ENCODE results near the gene TUBB2A.
"Not testable (repeated sequence)": the region's sequence is repeated elsewhere in the genome, so short reads cannot be mapped to it uniquely, and the experiment has no call there.

TUBB2A gene

GRCh38 chr6:3193102-3193849, 35.9 kb upstream of the TUBB2A start:
- TF ChIP-seq CTCF (IDR thresholded peaks at IDR 0.05; ENCODE audit: insufficient read depth, low read length, poor library complexity, severe bottlenecking) (no peak), EZH2phosphoT487 (conservative IDR thresholded peaks at IDR 0.05; ENCODE audit: low read length) (no peak)

GRCh38 chr6:3190779-3191178, 33.4 kb upstream of the TUBB2A start:
- H3K9me2 ChIP-seq (replicated peaks; ENCODE audit: insufficient read depth, low read length): no peaks in the 10 kb centered on the region
- TF ChIP-seq EZH2phosphoT487 (conservative IDR thresholded peaks at IDR 0.05; ENCODE audit: low read length) (no peak), CTCF (IDR thresholded peaks at IDR 0.05; ENCODE audit: insufficient read depth, low read length, poor library complexity, severe bottlenecking) (no peak)
- H4K20me1 ChIP-seq (ENCODE audit: low read depth, low read length): no peaks in the 10 kb centered on the region
- no peak overlapping the region for H2AFZ ChIP-seq (ENCODE audit: low read depth, low read length, severe bottlenecking)
- H3K9me3 ChIP-seq (ENCODE audit: insufficient read depth, low read length): no peaks in the 10 kb centered on the region
- no peak overlapping the region for H3K4me2 ChIP-seq (ENCODE audit: low read depth, low read length, poor library complexity, severe bottlenecking)
- H3K27me3 ChIP-seq (ENCODE audit: low read length): no peaks in the 10 kb centered on the region
- no peak overlapping the region for H3K9ac ChIP-seq (ENCODE audit: low read length)
- no peak overlapping the region for H3K27ac ChIP-seq (ENCODE audit: low read depth, low read length)
- H3F3A ChIP-seq (ENCODE audit: insufficient read depth): no peaks in the 10 kb centered on the region
- no peak overlapping the region for H3K4me3 ChIP-seq (ENCODE audit: insufficient read depth, low read length, poor library complexity, severe bottlenecking)
- H3K36me3 ChIP-seq (ENCODE audit: low read length): no peaks in the 10 kb centered on the region
- no peaks in the 10 kb centered on the region for H3K79me2 ChIP-seq (ENCODE audit: insufficient read depth, low read length)

More at GRCh38 chr6:3193102-3193849, 35.9 kb upstream of the TUBB2A start:
- no peak overlapping the region for H3K9ac ChIP-seq (ENCODE audit: low read length)
- no peaks in the 10 kb centered on the region for H3K79me2 ChIP-seq (ENCODE audit: insufficient read depth, low read length)
- no peaks in the 10 kb centered on the region for H3K9me2 ChIP-seq (replicated peaks; ENCODE audit: insufficient read depth, low read length)
- H4K20me1 ChIP-seq (ENCODE audit: low read depth, low read length): no peaks in the 10 kb centered on the region
- H3K9me3 ChIP-seq (ENCODE audit: insufficient read depth, low read length): no peaks in the 10 kb centered on the region
- H3K27me3 ChIP-seq (ENCODE audit: low read length): no peaks in the 10 kb centered on the region
- no peak overlapping the region for H3K27ac ChIP-seq (ENCODE audit: low read depth, low read length)
- H2AFZ ChIP-seq (ENCODE audit: low read depth, low read length, severe bottlenecking): no peak overlapping the region
- H3F3A ChIP-seq (ENCODE audit: insufficient read depth): peaks cover 8% of the 10 kb centered on the region; the same call in 1 of the 2 replicates
- no peaks in the 10 kb centered on the region for H3K36me3 ChIP-seq (ENCODE audit: low read length)
- H3K4me2 ChIP-seq (ENCODE audit: low read depth, low read length, poor library complexity, severe bottlenecking): no peak overlapping the region
- no peak overlapping the region for H3K4me3 ChIP-seq (ENCODE audit: insufficient read depth, low read length, poor library complexity, severe bottlenecking)

GRCh38 chr6:3190056-3190455, 32.7 kb upstream of the TUBB2A start:
- Histone ChIP-seq H3K9me3 (ENCODE audit: insufficient read depth, low read length) (no peaks in the 10 kb centered on the region), H3K27me3 (ENCODE audit: low read length) (no peaks in the 10 kb centered on the region), H2AFZ (ENCODE audit: low read depth, low read length, severe bottlenecking) (no peak overlapping the region), H3K9ac (ENCODE audit: low read length) (no peak overlapping the region), H3K4me3 (ENCODE audit: insufficient read depth, low read length, poor library complexity, severe bottlenecking) (no peak overlapping the region), H3K9me2 (replicated peaks; ENCODE audit: insufficient read depth, low read length) (no peaks in the 10 kb centered on the region), H3K27ac (ENCODE audit: low read depth, low read length) (no peak overlapping the region), H3K79me2 (ENCODE audit: insufficient read depth, low read length) (no peaks in the 10 kb centered on the region), H3K4me2 (ENCODE audit: low read depth, low read length, poor library complexity, severe bottlenecking) (no peak overlapping the region), H3F3A (ENCODE audit: insufficient read depth) (no peaks in the 10 kb centered on the region), H3K36me3 (ENCODE audit: low read length) (no peaks in the 10 kb centered on the region), H4K20me1 (ENCODE audit: low read depth, low read length) (no peaks in the 10 kb centered on the region)
- TF ChIP-seq EZH2phosphoT487 (conservative IDR thresholded peaks at IDR 0.05; ENCODE audit: low read length) (no peak), CTCF (IDR thresholded peaks at IDR 0.05; ENCODE audit: insufficient read depth, low read length, poor library complexity, severe bottlenecking) (no peak)

GRCh38 chr6:3189192-3189591, 31.8 kb upstream of the TUBB2A start:
- H3K79me2 ChIP-seq (ENCODE audit: insufficient read depth, low read length); H3K27ac ChIP-seq (ENCODE audit: low read depth, low read length); H3K9ac ChIP-seq (ENCODE audit: low read length); H3K4me3 ChIP-seq (ENCODE audit: insufficient read depth, low read length, poor library complexity, severe bottlenecking); H3K9me3 ChIP-seq (ENCODE audit: insufficient read depth, low read length); H3K36me3 ChIP-seq (ENCODE audit: low read length); H3K4me2 ChIP-seq (ENCODE audit: low read depth, low read length, poor library complexity, severe bottlenecking); H2AFZ ChIP-seq (ENCODE audit: low read depth, low read length, severe bottlenecking); H3K27me3 ChIP-seq (ENCODE audit: low read length); H4K20me1 ChIP-seq (ENCODE audit: low read depth, low read length); H3K9me2 ChIP-seq (replicated peaks; ENCODE audit: insufficient read depth, low read length); H3F3A ChIP-seq (ENCODE audit: insufficient read depth): not testable (repeated sequence)

All from SU-DHL-6 (cell line).